ENCODE measurements around the gene GAREM2.

GAREM2 gene

GRCh38 chr2:26189751-26190150, 16.9 kb downstream of the GAREM2 start:
- H3K36me3 ChIP-seq (ENCODE audit: control insufficient read depth, low read length), result peaks cover 29% of the 10 kb centered on the region
- TF ChIP-seq EZH2phosphoT487 (IDR thresholded peaks at IDR 0.05; ENCODE audit: borderline replicate concordance, low read length) (no peak), CTCF (IDR thresholded peaks at IDR 0.05; ENCODE audit: low read depth, low read length, poor library complexity, severe bottlenecking) (no peak)
- no peaks in the 10 kb centered on the region for H3K9me3 ChIP-seq (ENCODE audit: control insufficient read depth, insufficient read depth, low read length)
- H3F3A ChIP-seq (ENCODE audit: control insufficient read depth, insufficient read depth), result no peaks in the 10 kb centered on the region
- H3K79me2 ChIP-seq (ENCODE audit: control insufficient read depth, low read length), result no peaks in the 10 kb centered on the region
- H3K4me1 ChIP-seq (ENCODE audit: control insufficient read depth, low read length), result 0 out of 2 replicates have a peak, but pooled peaks cover 3% of the 10 kb centered on the region
- H3K9me2 ChIP-seq (replicated peaks; ENCODE audit: control insufficient read depth, low read length), result no peaks in the 10 kb centered on the region
- no peak overlapping the region for H3K4me3 ChIP-seq (ENCODE audit: low read length)
- H3K27ac ChIP-seq (ENCODE audit: low read depth, low read length), result no peak overlapping the region
- H3K4me2 ChIP-seq (ENCODE audit: low read length), result no peak overlapping the region
- H4K20me1 ChIP-seq (ENCODE audit: control insufficient read depth, insufficient read depth, low read depth, low read length), result no peaks in the 10 kb centered on the region
- no peaks in the 10 kb centered on the region for H3K27me3 ChIP-seq (ENCODE audit: control insufficient read depth, low read length)

GRCh38 chr2:26190369-26190768, 17.5 kb downstream of the GAREM2 start:
- H3K9me2 ChIP-seq (replicated peaks; ENCODE audit: control insufficient read depth, low read length), result no peaks in the 10 kb centered on the region

DNA sequence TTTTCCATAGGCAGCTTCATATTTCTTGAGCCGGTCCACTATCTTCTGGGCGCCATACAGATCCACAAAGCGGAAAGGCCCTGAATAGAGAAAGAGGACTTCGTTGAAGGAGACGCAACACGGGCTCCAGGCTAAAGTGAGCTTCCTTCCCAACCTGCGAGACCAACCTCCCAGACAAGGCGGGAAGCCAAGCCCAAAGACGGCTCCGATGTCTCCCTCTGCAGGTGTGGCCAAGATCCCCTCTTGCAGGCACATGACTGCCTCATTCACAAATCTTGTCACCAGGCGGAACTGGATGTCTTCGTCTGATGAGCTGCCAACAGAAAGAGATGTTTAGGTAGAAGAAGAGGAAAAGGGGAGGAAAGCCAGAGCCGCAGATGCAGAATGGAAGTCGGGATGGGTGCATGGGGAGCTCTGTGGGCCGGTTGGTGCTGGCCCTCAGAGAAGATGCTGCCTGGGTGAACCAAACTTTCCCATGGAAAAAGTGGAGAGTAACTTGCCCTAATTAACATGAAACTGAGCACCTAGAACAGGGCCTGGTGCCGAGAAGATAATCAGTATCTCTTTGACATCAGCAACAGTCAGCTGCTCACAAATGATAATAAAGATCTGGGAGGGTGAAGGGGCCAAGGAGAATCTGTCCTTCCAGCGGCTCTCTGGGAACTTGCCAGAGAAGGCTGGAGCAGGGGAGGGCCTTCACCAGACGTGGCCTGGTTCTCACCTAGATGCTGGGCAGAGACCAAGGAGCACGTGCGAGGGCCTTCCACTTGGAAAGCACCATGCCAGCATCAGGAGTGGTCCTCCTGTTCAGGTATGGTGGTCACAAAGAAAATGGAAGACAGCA, 18.6 kb downstream of the GAREM2 start:
- H3K9me2 ChIP-seq (replicated peaks; ENCODE audit: control insufficient read depth, low read length), result no peaks in the 10 kb centered on the region
- no peaks in the 10 kb centered on the region for H4K20me1 ChIP-seq (ENCODE audit: control insufficient read depth, insufficient read depth, low read depth, low read length)
- H3K4me2 ChIP-seq (ENCODE audit: low read length), result no peak overlapping the region
- peaks cover 46% of the 10 kb centered on the region for H3K36me3 ChIP-seq (ENCODE audit: control insufficient read depth, low read length)
- H3F3A ChIP-seq (ENCODE audit: control insufficient read depth, insufficient read depth), result no peaks in the 10 kb centered on the region
- no peaks in the 10 kb centered on the region for H3K79me2 ChIP-seq (ENCODE audit: control insufficient read depth, low read length)
- no peaks in the 10 kb centered on the region for H3K27me3 ChIP-seq (ENCODE audit: control insufficient read depth, low read length)
- H3K27ac ChIP-seq (ENCODE audit: low read depth, low read length), result no peak overlapping the region
- no peaks in the 10 kb centered on the region for H3K9me3 ChIP-seq (ENCODE audit: control insufficient read depth, insufficient read depth, low read length)
- no peaks in the 10 kb centered on the region for H3K4me1 ChIP-seq (ENCODE audit: control insufficient read depth, low read length)
- TF ChIP-seq EZH2phosphoT487 (IDR thresholded peaks at IDR 0.05; ENCODE audit: borderline replicate concordance, low read length) (no peak), CTCF (IDR thresholded peaks at IDR 0.05; ENCODE audit: low read depth, low read length, poor library complexity, severe bottlenecking) (no peak)
- H3K4me3 ChIP-seq (ENCODE audit: low read length), result no peak overlapping the region

More at GRCh38 chr2:26190369-26190768, 17.5 kb downstream of the GAREM2 start:
- H3K36me3 ChIP-seq (ENCODE audit: control insufficient read depth, low read length), result peaks cover 35% of the 10 kb centered on the region
- H3F3A ChIP-seq (ENCODE audit: control insufficient read depth, insufficient read depth), result no peaks in the 10 kb centered on the region
- TF ChIP-seq CTCF (IDR thresholded peaks at IDR 0.05; ENCODE audit: low read depth, low read length, poor library complexity, severe bottlenecking) (no peak), EZH2phosphoT487 (IDR thresholded peaks at IDR 0.05; ENCODE audit: borderline replicate concordance, low read length) (no peak)
- no peaks in the 10 kb centered on the region for H3K9me3 ChIP-seq (ENCODE audit: control insufficient read depth, insufficient read depth, low read length)
- no peak overlapping the region for H3K4me3 ChIP-seq (ENCODE audit: low read length)
- H3K27ac ChIP-seq (ENCODE audit: low read depth, low read length), result no peak overlapping the region
- 0 out of 2 replicates have a peak, but pooled peaks cover 3% of the 10 kb centered on the region for H3K4me1 ChIP-seq (ENCODE audit: control insufficient read depth, low read length)
- H4K20me1 ChIP-seq (ENCODE audit: control insufficient read depth, insufficient read depth, low read depth, low read length), result no peaks in the 10 kb centered on the region
- H3K4me2 ChIP-seq (ENCODE audit: low read length), result no peak overlapping the region
- no peaks in the 10 kb centered on the region for H3K27me3 ChIP-seq (ENCODE audit: control insufficient read depth, low read length)
- no peaks in the 10 kb centered on the region for H3K79me2 ChIP-seq (ENCODE audit: control insufficient read depth, low read length)
